Panc1 (cell line): ENCODE data around the gene UGT1A10.

Experiments used
- CTCF ChIP-seq: fragments of 450-650 bp; IDR thresholded peaks from 2 replicates; pipeline ENCODE4 v1.5.1; 2017; ENCODE audit warnings: mild to moderate bottlenecking
- POLR2AphosphoS5 ChIP-seq: IDR thresholded peaks from 2 replicates; pipeline ENCODE4 v1.6.1; 2012; ENCODE audit warnings: mild to moderate bottlenecking, low read depth, low read length, moderate library complexity
- SIN3A ChIP-seq: IDR thresholded peaks from 2 replicates; pipeline ENCODE4 v1.6.1; 2012; ENCODE audit warnings: low read depth, mild to moderate bottlenecking, low read length, moderate library complexity, borderline replicate concordance; ENCODE audit not compliant: insufficient read depth

- TF ChIP-seq CTCF (no peak), SIN3A (no peak), POLR2AphosphoS5 (no peak)
Measured at GRCh38 chr2:233799716-233800115, 163.5 kb downstream of the UGT1A10 start.
